Dendritic cell treated with granulocyte-macrophage colony-stimulating factor and Interleukin-4, amounts not matched to agents 40 ng/mL and 50 ng/mL, for 4 days (primary cell): ENCODE results near the gene SAT1.
"Not testable (repeated sequence)": the region's sequence is repeated elsewhere in the genome, so short reads cannot be mapped to it uniquely, and the experiment has no call there.

Source experiments
- H3K27ac Mint-ChIP-seq: one replicate; pipeline ENCODE4 v1.8.0; 2022; ENCODE audit warnings: mild to moderate bottlenecking, mixed read lengths
- H3K27me3 Mint-ChIP-seq: one replicate; pipeline ENCODE4 v1.8.0; 2022; ENCODE audit warnings: mild to moderate bottlenecking, mixed read lengths
- H3K36me3 Mint-ChIP-seq: one replicate; pipeline ENCODE4 v1.8.0; 2022; ENCODE audit warnings: low read depth, mixed read lengths
- H3K4me1 Mint-ChIP-seq: one replicate; pipeline ENCODE4 v1.8.0; 2022; ENCODE audit warnings: low read depth, mixed read lengths
- H3K4me3 Mint-ChIP-seq: one replicate; pipeline ENCODE4 v1.8.0; 2022; ENCODE audit warnings: mild to moderate bottlenecking, moderate library complexity, mixed read lengths
- H3K9me3 Mint-ChIP-seq: one replicate; pipeline ENCODE4 v1.8.0; 2022; ENCODE audit warnings: mixed read lengths
- intact Hi-C: fragments of 100-400 bp; cut with micrococcal nuclease; formaldehyde crosslinking; loops from one replicate; pipeline ENCODE4 v1.15.0; 2022

Gene SAT1

DNA sequence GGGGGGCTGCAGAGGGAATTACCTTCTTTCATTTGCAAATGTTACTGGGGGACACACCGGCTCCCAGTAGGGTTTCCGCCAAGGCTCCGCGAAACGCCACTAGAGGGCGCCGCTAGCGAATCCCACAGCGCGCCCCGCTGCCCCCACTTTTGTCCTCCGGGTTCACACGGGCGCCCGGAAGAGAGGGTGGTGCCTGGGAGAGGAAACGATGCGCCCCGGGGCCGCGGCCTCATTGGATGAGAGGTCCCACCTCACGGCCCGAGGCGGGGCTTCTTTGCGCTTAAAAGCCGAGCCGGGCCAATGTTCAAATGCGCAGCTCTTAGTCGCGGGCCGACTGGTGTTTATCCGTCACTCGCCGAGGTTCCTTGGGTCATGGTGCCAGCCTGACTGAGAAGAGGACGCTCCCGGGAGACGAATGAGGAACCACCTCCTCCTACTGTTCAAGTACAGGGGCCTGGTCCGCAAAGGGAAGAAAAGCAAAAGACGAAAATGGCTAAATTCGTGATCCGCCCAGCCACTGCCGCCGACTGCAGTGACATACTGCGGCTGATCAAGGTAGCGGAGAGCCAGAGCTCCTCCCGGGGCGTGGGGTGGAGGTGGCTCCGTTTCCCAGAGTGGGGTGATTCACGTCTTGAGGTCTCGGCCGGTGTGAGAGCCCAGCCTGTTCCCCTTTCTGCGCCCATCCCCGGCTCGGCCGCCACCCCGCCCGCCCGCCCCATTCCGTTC, at the start of gene SAT1:
Gene SAT1 (plus strand): TSS at position 311 of the 726 bp plus-strand sequence. CDS start 179 bp downstream, at position 490.
- Mint-ChIP-seq H3K9me3 (no peaks in the 10 kb centered on the region), H3K36me3 (peaks cover 39% of the 10 kb centered on the region), H3K4me3 (peak within 1 kb of the TSS; percentile 86), H3K27ac (peak within 1 kb of the TSS; percentile 94), H3K4me1 (peaks cover 12% of the 10 kb centered on the region), H3K27me3 (no peaks in the 10 kb centered on the region)
- intact Hi-C loops: loop anchor here (1.0 to 5.0 kb wide), 4 partner anchors 51 to 118 kb away; no protein-coding TSS in a partner anchor

DNA sequence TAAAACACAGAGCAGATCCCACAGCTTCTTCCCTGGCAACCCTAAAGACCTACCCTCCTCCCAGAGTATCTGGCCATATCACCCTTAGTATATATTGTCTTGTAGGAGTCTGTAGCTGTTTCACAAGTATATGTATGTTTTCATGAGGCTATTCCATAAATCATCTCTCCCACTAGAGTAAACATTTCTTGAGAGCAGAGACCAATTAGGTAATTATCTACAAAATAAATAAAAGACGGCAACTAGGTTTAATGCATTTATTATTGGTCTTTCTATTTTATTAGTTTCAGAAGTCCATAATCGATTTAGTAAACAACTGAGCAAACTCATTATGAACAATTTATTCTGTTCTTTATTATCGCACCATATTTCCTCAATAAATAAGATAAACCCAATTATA, 46.9 kb upstream of the SAT1 start:
- no peaks in the 10 kb centered on the region for H3K27me3 Mint-ChIP-seq
- H3K27ac Mint-ChIP-seq: no peak overlapping the region
- H3K4me3 Mint-ChIP-seq: no peak overlapping the region
- intact Hi-C loops: no loop called here
- H3K9me3 Mint-ChIP-seq: no peaks in the 10 kb centered on the region
- peaks cover 30% of the 10 kb centered on the region for H3K4me1 Mint-ChIP-seq
- H3K36me3 Mint-ChIP-seq: peaks cover 32% of the 10 kb centered on the region

DNA sequence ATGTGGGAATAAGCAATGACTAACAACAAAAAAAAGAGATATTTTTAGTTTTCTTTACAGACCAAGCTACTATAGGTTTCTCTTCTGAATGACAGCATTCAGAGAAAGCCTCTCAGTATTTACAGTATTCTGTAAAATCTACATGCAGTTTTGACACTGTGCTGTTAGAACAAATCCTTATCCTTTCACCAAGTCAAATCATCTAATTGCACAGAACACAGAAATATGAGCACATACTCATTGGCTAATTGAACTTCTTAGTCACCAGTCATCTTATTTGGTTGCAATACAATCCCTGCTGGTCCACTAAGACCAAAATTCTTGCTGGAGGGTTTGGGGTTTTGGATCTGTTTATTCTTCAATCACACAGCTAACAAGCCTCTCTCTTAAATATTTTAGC, 45.6 kb upstream of the SAT1 start:
- H3K27ac Mint-ChIP-seq: no peak overlapping the region
- peaks cover 19% of the 10 kb centered on the region for H3K36me3 Mint-ChIP-seq
- no peaks in the 10 kb centered on the region for H3K9me3 Mint-ChIP-seq
- no peak overlapping the region for H3K4me3 Mint-ChIP-seq
- no peaks in the 10 kb centered on the region for H3K27me3 Mint-ChIP-seq
- intact Hi-C loops: no loop called here
- H3K4me1 Mint-ChIP-seq: peaks cover 38% of the 10 kb centered on the region

DNA sequence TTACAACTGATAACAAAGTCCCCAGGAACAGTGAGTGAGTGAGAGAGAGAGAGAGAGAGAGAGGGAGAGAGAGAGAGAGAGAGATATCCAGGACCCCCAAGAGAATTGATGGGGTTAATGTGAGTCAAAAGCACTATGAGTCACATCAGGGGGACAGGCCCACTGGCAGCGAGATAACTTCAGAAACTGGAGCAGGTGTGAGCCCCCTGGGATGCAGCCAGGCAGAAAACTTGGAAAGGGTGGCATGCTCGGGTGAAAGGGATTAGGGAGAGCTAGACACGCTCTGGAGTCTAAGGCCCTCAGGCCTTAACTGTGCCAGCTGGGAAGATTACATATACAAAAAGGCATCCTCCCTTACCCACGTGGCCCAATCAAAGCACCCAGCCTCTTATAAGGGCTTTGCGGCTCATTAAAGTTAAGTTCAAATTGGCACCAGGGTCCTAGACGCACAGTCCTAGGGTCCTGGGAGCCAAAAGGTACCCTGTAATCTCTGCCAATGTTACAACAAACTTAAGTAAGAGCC, 40.7 kb upstream of the SAT1 start:
- peaks cover 24% of the 10 kb centered on the region for H3K4me1 Mint-ChIP-seq
- intact Hi-C loops: loop anchor here (2.0 to 10.0 kb wide), 2 partner anchors 47 to 313 kb away; partner anchors contain the start of gene EIF2S3
- no peaks in the 10 kb centered on the region for H3K9me3 Mint-ChIP-seq

DNA sequence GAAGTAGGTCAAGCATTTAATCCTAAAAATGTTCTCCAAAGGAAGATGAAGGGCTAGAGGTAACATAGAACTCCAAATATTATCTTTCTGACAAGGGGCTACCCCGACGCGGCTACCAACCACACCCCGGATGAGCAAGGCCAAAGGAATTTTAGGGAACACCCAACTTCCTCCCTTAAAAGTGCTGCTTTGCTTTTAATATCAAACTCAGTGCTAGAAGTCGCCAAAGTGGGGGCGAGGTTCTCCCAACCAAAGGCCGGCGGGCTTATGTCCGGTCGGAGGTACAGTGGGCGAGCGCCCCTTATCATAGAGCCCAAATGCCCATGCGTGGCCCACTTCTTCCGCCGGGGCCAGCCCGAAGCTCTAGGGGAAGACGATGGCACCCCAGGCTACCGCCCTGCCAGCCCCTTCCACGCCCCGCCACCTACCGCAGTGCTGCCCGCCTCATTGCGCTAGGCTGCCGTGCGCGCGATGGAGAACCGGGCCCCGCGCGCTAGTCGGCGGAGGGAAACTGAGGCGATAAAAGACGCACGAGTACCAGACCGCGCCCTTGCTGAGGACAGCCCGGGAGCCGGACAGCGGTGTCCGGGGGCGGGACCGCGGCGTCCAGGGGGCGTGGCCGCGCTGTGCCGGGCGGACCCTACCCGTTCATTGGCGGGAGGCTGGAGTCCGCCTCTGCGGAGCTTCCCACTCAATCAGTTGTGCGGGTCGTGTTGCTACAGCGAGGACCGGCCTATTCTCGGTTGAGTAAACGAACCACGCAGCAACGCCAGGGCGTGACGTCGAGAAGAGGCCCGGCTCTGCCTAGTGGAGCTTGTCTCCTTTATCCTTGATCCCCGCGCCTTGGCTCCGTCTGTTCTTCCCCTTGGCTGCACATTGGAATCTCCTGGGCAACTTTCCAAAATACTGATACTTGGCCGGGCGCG, 40.0 kb upstream of the SAT1 start, which contains the start of gene ACOT9:
Gene ACOT9 (minus strand): TSS at position 580 of the 926 bp plus-strand sequence. CDS start 132 bp downstream, at position 448.
- Mint-ChIP-seq H3K4me3 (peak within 1 kb of the TSS; percentile 85), H3K27ac (peak within 1 kb of the TSS; percentile 92), H3K27me3 (no peaks in the 10 kb centered on the region), H3K4me1 (peaks cover 24% of the 10 kb centered on the region), H3K9me3 (no peaks in the 10 kb centered on the region), H3K36me3 (peaks cover 6% of the 10 kb centered on the region)
- intact Hi-C loops: loop anchor here (1.0 to 10.0 kb wide), 3 partner anchors 38 to 312 kb away; partner anchors contain the start of gene EIF2S3

More for the DNA sequence above, 40.7 kb upstream of the SAT1 start:
- Mint-ChIP-seq H3K36me3 (peaks cover 6% of the 10 kb centered on the region), H3K27me3 (no peaks in the 10 kb centered on the region), H3K4me3 (peak overlapping the region; percentile 85), H3K27ac (peak overlapping the region; percentile 92)

DNA sequence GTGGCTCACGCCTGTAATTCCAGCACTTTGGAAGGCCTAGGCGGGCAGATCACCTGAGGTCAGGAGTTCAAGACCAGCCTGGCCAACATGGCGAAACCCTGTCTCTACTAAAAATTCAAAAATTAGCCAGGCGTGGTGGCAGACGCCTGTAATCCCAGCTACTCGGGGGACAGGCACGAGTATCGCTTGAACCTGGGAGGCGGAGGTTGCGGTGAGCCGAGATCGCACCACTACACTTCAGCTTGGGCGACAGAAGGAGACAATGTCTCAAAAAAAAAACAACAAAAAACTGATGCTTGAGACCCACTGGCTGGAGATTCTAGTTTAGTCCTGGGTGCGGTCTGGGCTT, 39.4 kb upstream of the SAT1 start:
- Mint-ChIP-seq H3K27ac (peak overlapping the region; percentile 92), H3K4me3 (peak overlapping the region; percentile 85), H3K4me1 (peaks cover 24% of the 10 kb centered on the region)
- not testable (repeated sequence) for H3K36me3 Mint-ChIP-seq, H3K9me3 Mint-ChIP-seq, H3K27me3 Mint-ChIP-seq
- intact Hi-C loops: loop anchor here (1.0 to 10.0 kb wide), 3 partner anchors 38 to 311 kb away; partner anchors contain the start of gene EIF2S3

DNA sequence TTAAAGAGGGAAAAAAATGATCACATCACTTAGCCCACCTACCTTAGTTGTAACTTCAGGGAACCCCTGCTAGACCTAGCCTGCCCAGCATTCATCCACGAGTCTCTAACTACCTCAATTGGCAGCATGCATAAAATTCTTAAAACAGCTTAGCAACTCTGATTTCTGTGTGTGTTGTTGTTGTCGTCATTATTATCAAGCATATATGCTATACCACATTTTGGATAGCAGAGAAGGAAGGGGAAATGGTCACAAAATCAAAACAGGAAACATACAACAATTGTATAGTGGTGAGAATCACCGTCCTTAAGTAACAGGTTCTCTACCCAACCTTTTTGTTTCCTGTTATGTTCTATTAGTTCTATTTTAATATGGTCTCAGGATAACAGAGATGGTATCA, 37.2 kb upstream of the SAT1 start:
- H3K4me1 Mint-ChIP-seq: peaks cover 8% of the 10 kb centered on the region
- H3K27ac Mint-ChIP-seq: no peak overlapping the region
- H3K27me3 Mint-ChIP-seq: no peaks in the 10 kb centered on the region
- no peaks in the 10 kb centered on the region for H3K9me3 Mint-ChIP-seq
- peaks cover 1% of the 10 kb centered on the region for H3K36me3 Mint-ChIP-seq
- intact Hi-C loops: loop anchor here (10.0 kb wide), 1 partner anchor 51 kb away; no protein-coding TSS in a partner anchor
- H3K4me3 Mint-ChIP-seq: no peak overlapping the region

DNA sequence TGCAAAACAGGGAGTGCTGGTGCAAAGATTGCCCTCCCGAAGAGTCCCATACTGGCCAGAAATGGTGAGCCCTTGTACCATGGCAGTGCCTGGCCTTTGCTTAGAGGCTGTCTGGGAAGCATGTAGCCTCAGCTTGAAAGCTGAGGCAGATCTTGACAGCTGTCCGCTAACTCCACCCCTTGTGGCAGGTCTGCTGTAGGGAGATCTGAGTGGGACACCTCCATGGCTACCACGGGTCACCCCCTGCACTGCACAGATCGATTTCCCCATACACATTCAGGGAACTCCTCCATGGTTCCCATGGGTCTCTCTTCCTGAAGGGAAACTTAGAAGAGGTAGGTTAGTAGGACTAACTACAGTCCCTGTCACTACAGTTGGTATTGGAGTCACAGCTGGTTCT, 33.8 kb upstream of the SAT1 start:
- intact Hi-C loops: loop anchor here (10.0 kb wide), 1 partner anchor 54 kb away; no protein-coding TSS in a partner anchor
- Mint-ChIP-seq H3K27me3 (no peaks in the 10 kb centered on the region), H3K27ac (no peak overlapping the region), H3K4me1 (no peaks in the 10 kb centered on the region), H3K9me3 (no peaks in the 10 kb centered on the region), H3K4me3 (no peak overlapping the region), H3K36me3 (no peaks in the 10 kb centered on the region)

DNA sequence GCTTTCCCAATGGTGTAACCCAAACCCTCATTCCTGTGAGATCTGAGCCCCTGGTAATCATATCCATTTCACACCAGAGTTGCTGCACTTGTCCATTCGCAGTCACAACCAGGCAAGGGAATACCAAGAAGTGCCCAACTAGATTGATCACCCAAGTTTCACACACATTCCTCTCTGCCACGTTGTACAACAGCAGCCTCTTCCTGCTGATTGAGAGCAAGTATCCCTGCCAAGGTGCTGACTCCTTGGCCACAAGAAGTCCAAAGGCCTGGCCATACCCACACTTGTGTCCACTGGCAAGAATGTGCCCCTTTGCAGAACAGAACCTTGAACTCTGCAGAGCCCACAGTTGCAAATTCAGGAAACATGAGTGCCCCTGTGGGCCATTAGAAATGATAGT, 33.4 kb upstream of the SAT1 start:
- no peak overlapping the region for H3K4me3 Mint-ChIP-seq
- H3K36me3 Mint-ChIP-seq: no peaks in the 10 kb centered on the region
- no peaks in the 10 kb centered on the region for H3K27me3 Mint-ChIP-seq
- intact Hi-C loops: loop anchor here (10.0 kb wide), 1 partner anchor 55 kb away; no protein-coding TSS in a partner anchor
- H3K4me1 Mint-ChIP-seq: no peaks in the 10 kb centered on the region
- no peak overlapping the region for H3K27ac Mint-ChIP-seq
- no peaks in the 10 kb centered on the region for H3K9me3 Mint-ChIP-seq

DNA sequence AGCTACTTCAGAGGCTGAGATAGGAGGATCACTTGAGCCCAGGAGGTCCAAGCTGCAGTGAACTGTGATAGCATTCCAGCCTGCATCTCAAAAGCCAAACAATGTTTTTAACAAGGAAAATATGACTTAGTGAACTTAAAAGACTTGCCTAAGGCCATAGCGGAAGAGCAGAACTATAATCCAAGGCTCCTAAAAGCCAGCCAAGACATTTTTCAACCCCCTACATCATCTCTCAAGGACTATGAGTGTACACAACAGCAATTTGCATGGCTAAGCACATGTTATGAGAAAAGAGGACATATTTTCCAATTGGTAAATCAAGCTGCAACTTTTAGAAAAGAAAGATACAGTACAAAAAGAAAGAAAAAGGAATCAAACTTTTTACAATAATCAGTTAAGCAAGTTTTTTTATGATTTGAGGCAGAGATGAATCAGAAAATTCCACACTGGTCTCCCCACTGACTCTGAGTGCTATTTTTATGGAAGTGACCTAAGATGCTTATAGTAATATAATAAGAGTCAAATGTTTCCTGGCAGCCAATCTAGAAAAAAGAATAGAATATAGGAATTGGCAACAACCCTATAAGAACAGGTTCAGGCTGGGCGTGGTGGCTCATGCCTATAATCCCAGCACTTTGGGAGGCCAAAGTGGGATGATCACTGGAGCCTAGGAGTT, 30.1 kb upstream of the SAT1 start:
- no peak overlapping the region for H3K4me3 Mint-ChIP-seq

DNA sequence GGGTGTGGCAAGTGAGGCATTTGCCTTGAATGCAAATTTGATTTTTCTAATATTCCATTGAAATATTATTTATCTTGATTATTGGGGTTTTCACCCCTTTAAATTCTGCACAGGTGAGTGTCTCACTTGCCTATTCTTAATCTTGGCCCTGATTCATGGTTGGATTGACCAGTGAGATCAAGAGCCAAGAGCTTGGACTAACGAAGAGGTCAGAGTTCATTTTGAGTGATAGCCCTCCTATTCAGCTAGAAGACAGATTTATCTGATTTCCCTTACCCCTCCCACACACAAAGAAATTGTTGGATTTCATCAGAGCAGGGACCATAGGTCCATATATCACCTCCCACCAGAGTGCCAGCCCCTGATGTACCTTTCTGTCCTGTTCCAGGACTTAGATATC, 28.3 kb upstream of the SAT1 start:
- H3K27me3 Mint-ChIP-seq: no peaks in the 10 kb centered on the region
- no peaks in the 10 kb centered on the region for H3K4me1 Mint-ChIP-seq
- no peak overlapping the region for H3K4me3 Mint-ChIP-seq
- intact Hi-C loops: no loop called here
- H3K27ac Mint-ChIP-seq: no peak overlapping the region
- H3K9me3 Mint-ChIP-seq: no peaks in the 10 kb centered on the region
- no peaks in the 10 kb centered on the region for H3K36me3 Mint-ChIP-seq

More for the DNA sequence above, 30.1 kb upstream of the SAT1 start:
- Mint-ChIP-seq H3K27ac (no peak overlapping the region), H3K9me3 (no peaks in the 10 kb centered on the region), H3K27me3 (no peaks in the 10 kb centered on the region), H3K36me3 (no peaks in the 10 kb centered on the region), H3K4me1 (no peaks in the 10 kb centered on the region)
- intact Hi-C loops: no loop called here

DNA sequence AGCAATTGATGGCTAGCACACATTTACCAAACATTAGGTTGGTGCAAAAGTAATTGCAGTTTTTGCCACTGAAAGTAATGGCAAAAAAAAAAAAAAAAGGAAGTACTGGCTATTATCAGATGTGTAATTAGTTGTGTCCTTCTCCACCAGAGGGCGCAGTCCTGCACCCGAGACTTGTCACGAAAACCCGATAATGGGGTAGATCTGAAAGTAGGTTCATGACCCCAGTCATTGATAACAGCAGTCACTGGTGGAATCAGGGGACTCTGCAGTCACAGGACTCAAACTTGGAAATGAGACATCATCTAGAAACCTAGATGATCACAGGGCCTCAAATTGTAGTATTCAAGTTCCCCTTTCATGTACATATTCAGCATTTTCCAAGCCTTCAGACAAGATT, 26.8 kb upstream of the SAT1 start:
- peak overlapping the region; percentile 52 for H3K27ac Mint-ChIP-seq
- intact Hi-C loops: loop anchor here (1.0 kb wide), 1 partner anchor 145 kb away; no protein-coding TSS in a partner anchor
- H3K36me3 Mint-ChIP-seq: no peaks in the 10 kb centered on the region
- peak overlapping the region; percentile 40 for H3K4me3 Mint-ChIP-seq
- no peaks in the 10 kb centered on the region for H3K9me3 Mint-ChIP-seq
- H3K27me3 Mint-ChIP-seq: no peaks in the 10 kb centered on the region
- H3K4me1 Mint-ChIP-seq: no peaks in the 10 kb centered on the region

DNA sequence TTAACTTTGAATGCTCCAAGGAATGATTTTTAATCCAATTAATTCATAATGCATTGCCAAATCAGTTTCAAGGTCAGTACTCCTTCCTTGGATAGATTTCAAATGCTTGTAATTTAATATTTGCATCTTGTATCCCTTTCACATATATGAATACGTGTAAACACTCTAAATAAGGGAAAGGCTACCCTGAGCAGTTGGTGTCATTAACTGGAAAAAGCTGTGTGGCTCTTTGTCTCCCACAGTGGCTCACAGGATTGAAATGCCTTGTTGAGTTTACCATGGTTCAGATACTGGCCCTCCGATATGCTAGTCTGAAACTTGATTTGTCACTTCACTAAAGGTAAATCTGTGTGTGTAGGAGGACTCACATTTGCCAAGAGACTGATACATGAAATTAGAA, 23.2 kb upstream of the SAT1 start:
- intact Hi-C loops: no loop called here
- Mint-ChIP-seq H3K27ac (no peak overlapping the region), H3K27me3 (no peaks in the 10 kb centered on the region), H3K4me1 (no peaks in the 10 kb centered on the region), H3K9me3 (no peaks in the 10 kb centered on the region), H3K4me3 (no peak overlapping the region), H3K36me3 (no peaks in the 10 kb centered on the region)
